Rectal smooth muscle tissue (tissue), 1 donor: ENCODE results near the gene TEX261.
A peak's percentile ranks its signal among the peaks of the same experiment; 100 is the strongest.
"Not testable (repeated sequence)": the region's sequence is repeated elsewhere in the genome, so short reads cannot be mapped to it uniquely, and the experiment has no call there.

ENCODE experiments used
- H3K27ac ChIP-seq: one replicate; pipeline ENCODE4 v1.7.0; 2013; ENCODE audit warnings: low read depth, low read length, inconsistent platforms
- H3K27me3 ChIP-seq: one replicate; pipeline ENCODE4 v1.7.0; 2013; ENCODE audit warnings: low read length; ENCODE audit not compliant: control insufficient read depth, insufficient read depth
- H3K36me3 ChIP-seq: one replicate; pipeline ENCODE4 v1.7.0; 2013; ENCODE audit warnings: low read length; ENCODE audit not compliant: control insufficient read depth, insufficient read depth
- H3K4me1 ChIP-seq: one replicate; pipeline ENCODE4 v1.7.0; 2013; ENCODE audit warnings: low read length; ENCODE audit not compliant: control insufficient read depth, insufficient read depth
- H3K4me3 ChIP-seq: one replicate; pipeline ENCODE4 v1.7.0; 2013; ENCODE audit warnings: low read length
- H3K9ac ChIP-seq: one replicate; pipeline ENCODE4 v1.7.0; 2013; ENCODE audit warnings: low read length

Gene TEX261

GRCh38 chr2:70994699-70995425, at the start of gene TEX261:
TEX261 (minus strand) TSS chr2:70994873; CDS start chr2:70994757, 116 bp downstream.
- peak within 1 kb of the TSS; percentile 94 for H3K4me3 ChIP-seq
- no peaks in the 10 kb centered on the region for H3K27me3 ChIP-seq
- H3K9ac ChIP-seq: peak within 1 kb of the TSS; percentile 75
- peak within 1 kb of the TSS; percentile 61 for H3K27ac ChIP-seq
- H3K4me1 ChIP-seq: peaks cover 13% of the 10 kb centered on the region
- peaks cover 13% of the 10 kb centered on the region for H3K36me3 ChIP-seq

GRCh38 chr2:71043531-71044407, 49.1 kb upstream of the TEX261 start:
- Histone ChIP-seq H3K4me3 (no peak overlapping the region), H3K27ac (no peak overlapping the region), H3K9ac (no peak overlapping the region), H3K27me3 (no peaks in the 10 kb centered on the region), H3K36me3 (no peaks in the 10 kb centered on the region), H3K4me1 (no peaks in the 10 kb centered on the region)

- H3K27me3 ChIP-seq: no peaks in the 10 kb centered on the region
- H3K4me1 ChIP-seq: no peaks in the 10 kb centered on the region
These were observed 47.6 kb upstream of the TEX261 start for GRCh38 chr2:71042287-71042686.

GRCh38 chr2:71036296-71036695, 41.6 kb upstream of the TEX261 start:
- not testable (repeated sequence) for H3K27me3 ChIP-seq, H3K27ac ChIP-seq, H3K36me3 ChIP-seq, H3K4me1 ChIP-seq, H3K9ac ChIP-seq, H3K4me3 ChIP-seq

More at GRCh38 chr2:71042287-71042686, 47.6 kb upstream of the TEX261 start:
- H3K9ac ChIP-seq: no peak overlapping the region
- no peak overlapping the region for H3K27ac ChIP-seq
- H3K36me3 ChIP-seq: no peaks in the 10 kb centered on the region
- H3K4me3 ChIP-seq: no peak overlapping the region

GRCh38 chr2:71023553-71024243, 29.0 kb upstream of the TEX261 start:
- not testable (repeated sequence) for H3K4me1 ChIP-seq, H3K4me3 ChIP-seq, H3K36me3 ChIP-seq, H3K27ac ChIP-seq, H3K27me3 ChIP-seq, H3K9ac ChIP-seq

- H3K27ac ChIP-seq, H3K9ac ChIP-seq, H3K27me3 ChIP-seq, H3K4me3 ChIP-seq, H3K36me3 ChIP-seq, H3K4me1 ChIP-seq: not testable (repeated sequence)
These were observed 26.7 kb upstream of the TEX261 start for GRCh38 chr2:71021394-71021793.

GRCh38 chr2:71019989-71020388, 25.3 kb upstream of the TEX261 start:
- H3K27me3 ChIP-seq, H3K4me1 ChIP-seq, H3K36me3 ChIP-seq, H3K27ac ChIP-seq, H3K9ac ChIP-seq, H3K4me3 ChIP-seq: not testable (repeated sequence)

- no peaks in the 10 kb centered on the region for H3K27me3 ChIP-seq
- no peak overlapping the region for H3K4me3 ChIP-seq
- no peak overlapping the region for H3K27ac ChIP-seq
- no peaks in the 10 kb centered on the region for H3K36me3 ChIP-seq
- no peak overlapping the region for H3K9ac ChIP-seq
- H3K4me1 ChIP-seq: no peaks in the 10 kb centered on the region
These were observed 24.0 kb upstream of the TEX261 start for GRCh38 chr2:71018625-71019024.

GRCh38 chr2:71011786-71012185, 17.1 kb upstream of the TEX261 start:
- not testable (repeated sequence) for H3K4me1 ChIP-seq, H3K9ac ChIP-seq, H3K27me3 ChIP-seq, H3K27ac ChIP-seq, H3K36me3 ChIP-seq, H3K4me3 ChIP-seq

GRCh38 chr2:71008342-71008741, 13.7 kb upstream of the TEX261 start:
- no peak overlapping the region for H3K4me3 ChIP-seq
- no peaks in the 10 kb centered on the region for H3K27me3 ChIP-seq
- no peak overlapping the region for H3K27ac ChIP-seq
- H3K9ac ChIP-seq: no peak overlapping the region
- no peaks in the 10 kb centered on the region for H3K4me1 ChIP-seq
- H3K36me3 ChIP-seq: no peaks in the 10 kb centered on the region

GRCh38 chr2:71006955-71007799, 12.5 kb upstream of the TEX261 start:
- Histone ChIP-seq H3K27me3 (no peaks in the 10 kb centered on the region), H3K4me1 (no peaks in the 10 kb centered on the region), H3K4me3 (no peak overlapping the region), H3K27ac (no peak overlapping the region), H3K9ac (no peak overlapping the region), H3K36me3 (no peaks in the 10 kb centered on the region)

- no peaks in the 10 kb centered on the region for H3K36me3 ChIP-seq
- H3K4me1 ChIP-seq: no peaks in the 10 kb centered on the region
- H3K4me3 ChIP-seq: no peak overlapping the region
- no peak overlapping the region for H3K27ac ChIP-seq
- no peak overlapping the region for H3K9ac ChIP-seq
- no peaks in the 10 kb centered on the region for H3K27me3 ChIP-seq
These were observed 11.7 kb upstream of the TEX261 start for GRCh38 chr2:71006323-71006722.
